ENCODE measurements around the gene DEDD2.

Gene DEDD2

DNA sequence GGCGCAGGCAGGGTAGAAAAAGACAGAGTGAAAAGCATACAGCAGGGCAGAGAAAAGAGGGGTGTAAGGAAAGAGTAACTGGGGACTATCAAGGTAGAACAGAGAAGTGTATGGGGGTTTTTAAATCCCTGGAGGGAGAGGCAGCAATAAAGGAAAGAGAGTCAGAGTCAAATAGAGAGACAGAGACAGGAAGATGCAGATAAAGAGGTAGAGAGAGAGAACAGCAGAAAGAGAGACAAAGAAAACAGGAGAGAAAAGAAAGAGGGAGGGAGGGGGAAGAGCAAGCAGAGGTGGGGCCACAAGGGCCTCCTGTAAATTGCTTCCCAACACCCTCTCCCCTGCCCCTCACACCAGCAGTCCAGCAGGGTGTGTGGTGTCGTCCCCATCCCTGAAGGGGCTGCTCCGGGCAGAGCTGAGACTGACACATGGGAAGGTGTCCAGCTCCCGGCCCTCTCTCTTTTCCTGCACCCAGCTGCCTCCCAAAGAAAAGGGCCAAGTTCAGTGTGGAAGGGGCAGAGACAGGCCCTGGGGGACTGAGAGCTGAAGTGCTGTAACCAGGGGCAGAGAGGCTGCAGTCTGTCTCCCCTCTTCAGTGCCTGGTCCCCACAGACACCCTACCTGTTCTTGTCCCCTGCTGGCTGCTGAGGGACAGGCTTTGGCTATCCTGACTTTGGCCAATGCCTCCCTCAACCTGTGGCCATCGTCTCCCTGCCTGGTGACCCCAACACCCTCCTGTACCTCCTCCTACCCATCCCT, 67.9 kb downstream of the DEDD2 start:
- DNase-seq (ENCODE audit: low read depth in 1 of 2, low spot score in 1 of 2): no peak

Measured in activated T-helper 1 cell treated with anti-CD3 and anti-CD28 coated beads, Interleukin-2, amount 50 U/mL, for 16 hours (primary cell).